PC-3 (cell line): ENCODE measurements around the gene CRIM1. TPM values are rescaled to one million over a fixed set of nuclear protein-coding genes. Genes with fewer than 3 reads are reported as not detected.

Source experiments
- ATAC-seq: fragments of 200-7000 bp; cut with Tn5 transposase; 2 replicates; pipeline ENCODE4 v1.9.1; 2020; ENCODE audit warnings: mild to moderate bottlenecking, moderate library complexity
- BruUV-seq: library from RNA; stranded (reverse); fragments of 400-500 nt; replicated peaks from 2 replicates; lab custom pipeline; 2021; lab: Mats Ljungman, UMichigan
- CTCF ChIA-PET: fragments of 300-600 bp; sonication (Branson Sonifier 250); formaldehyde crosslinking; loops from one replicate; lab custom pipeline; 2022; ENCODE audit warnings: antibody characterized with exemption; lab: Charles Lee
- POLR2A ChIA-PET: fragments of 300-600 bp; sonication (Branson Sonifier 250); formaldehyde crosslinking; loops from one replicate; lab custom pipeline; 2022; ENCODE audit warnings: antibody characterized with exemption; ENCODE audit not compliant: unreplicated experiment; lab: Charles Lee
- DNase-seq: peaks from one replicate; pipeline ENCODE4 v3.0.0-alpha.2; 2015
- H2AFZ ChIP-seq: fragments of 300-600 bp; sonication (generic); 2 replicates; pipeline ENCODE4 v1.6.0; 2016; ENCODE audit warnings: antibody characterized with exemption, low read length
- H3F3A ChIP-seq: fragments of 300-600 bp; sonication (generic); one replicate; pipeline ENCODE4 v1.6.0; 2017; ENCODE audit warnings: antibody characterized with exemption, low read length, control low read depth, mild to moderate bottlenecking; ENCODE audit not compliant: unreplicated experiment
- H3K27ac ChIP-seq: fragments of 300-600 bp; sonication (generic); 2 replicates; pipeline ENCODE4 v1.5.1; 2016; ENCODE audit warnings: mild to moderate bottlenecking, low read length
- H3K27me3 ChIP-seq: fragments of 300-600 bp; sonication (generic); 2 replicates; pipeline ENCODE4 v1.6.1; 2016; ENCODE audit warnings: low read length, mixed read lengths
- H3K36me3 ChIP-seq: fragments of 300-600 bp; sonication (generic); 2 replicates; pipeline ENCODE4 v1.6.1; 2016; ENCODE audit warnings: low read depth, mixed run types, low read length, mixed read lengths
- H3K4me1 ChIP-seq: fragments of 300-600 bp; sonication (generic); 2 replicates; pipeline ENCODE4 v1.5.1; 2016; ENCODE audit warnings: low read length; ENCODE audit not compliant: insufficient read depth
- H3K4me2 ChIP-seq: fragments of 300-600 bp; sonication (generic); 2 replicates; pipeline ENCODE4 v1.6.0; 2016; ENCODE audit warnings: low read length
- H3K4me3 ChIP-seq: fragments of 300-600 bp; sonication (generic); 2 replicates; pipeline ENCODE4 v1.5.1; 2016; ENCODE audit warnings: mild to moderate bottlenecking, low read length, mixed read lengths
- H3K79me2 ChIP-seq: fragments of 300-600 bp; sonication (generic); 2 replicates; pipeline ENCODE4 v1.6.1; 2017; ENCODE audit warnings: low read length, mixed read lengths
- H3K9ac ChIP-seq: fragments of 300-600 bp; sonication (generic); 2 replicates; pipeline ENCODE4 v1.6.0; 2016; ENCODE audit warnings: mild to moderate bottlenecking, low read length
- H3K9me2 ChIP-seq: fragments of 300-600 bp; sonication (generic); replicated peaks from 2 replicates; pipeline ENCODE4 v1.6.1; 2016; ENCODE audit warnings: mixed run types, low read length, mixed read lengths
- H3K9me3 ChIP-seq: fragments of 300-600 bp; sonication (generic); 2 replicates; pipeline ENCODE4 v1.6.1; 2016; ENCODE audit warnings: low read length, mixed read lengths
- H4K20me1 ChIP-seq: fragments of 300-600 bp; sonication (generic); 2 replicates; pipeline ENCODE4 v1.6.1; 2016; ENCODE audit warnings: low read length, mixed read lengths
- CTCF ChIP-seq: fragments of 300-600 bp; sonication (generic); conservative IDR thresholded peaks from 2 replicates; pipeline ENCODE4 v1.5.1; 2017; ENCODE audit warnings: antibody characterized with exemption, low read depth, mild to moderate bottlenecking, low read length
- EZH2 ChIP-seq: fragments of 300-600 bp; sonication (generic); IDR thresholded peaks from one replicate; pipeline ENCODE4 v1.6.1; 2017; ENCODE audit warnings: antibody characterized with exemption, mild to moderate bottlenecking, low read length; ENCODE audit not compliant: unreplicated experiment
- EZH2phosphoT487 ChIP-seq: fragments of 300-600 bp; sonication (generic); IDR thresholded peaks from 2 replicates; pipeline ENCODE4 v1.6.1; 2018; ENCODE audit warnings: mild to moderate bottlenecking, antibody characterized with exemption, low read length, borderline replicate concordance
- intact Hi-C: fragments of 100-400 bp; cut with micrococcal nuclease; formaldehyde crosslinking; loops from 2 replicates; pipeline ENCODE4 v1.9.0; 2023
- total RNA-seq: library from RNA; depleted of rRNA; stranded (reverse); fragments of >200 nt; gene quantifications from 2 replicates; pipeline ENCODE4 v1.2.3, GENCODE V29; 2014

The CRIM1 gene
- total RNA-seq, 1 experiment from 2014 or later: 70.7 TPM

DNA sequence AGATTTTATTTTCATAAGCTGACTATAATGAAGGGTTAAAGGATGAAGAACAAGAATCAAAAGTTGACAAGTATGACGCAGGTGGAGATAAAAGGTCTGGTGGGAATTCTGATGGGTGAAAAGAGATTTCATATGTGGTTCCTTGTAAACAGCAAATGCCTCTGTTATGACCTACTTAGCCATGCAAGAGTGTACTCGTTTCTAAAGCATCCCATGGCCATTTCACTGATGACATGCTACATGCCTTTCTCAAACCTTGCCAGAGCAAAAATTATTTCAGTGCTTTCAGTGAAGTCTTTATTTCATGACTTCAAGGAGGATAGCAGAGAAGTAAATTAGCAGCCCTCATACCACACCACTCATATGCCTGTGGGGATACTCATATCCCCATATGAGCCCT, 170.6 kb downstream of the CRIM1 start:
- no peaks in the 10 kb centered on the region for H3K79me2 ChIP-seq
- POLR2A ChIA-PET: no interaction called here
- no TSS peak for BruUV-seq
- H3K9ac ChIP-seq: no peak overlapping the region
- H3K4me2 ChIP-seq: no peak overlapping the region
- peaks cover 18% of the 10 kb centered on the region for H3K36me3 ChIP-seq
- intact Hi-C loops: no loop called here
- H3K27ac ChIP-seq: no peak overlapping the region
- no peaks in the 10 kb centered on the region for H4K20me1 ChIP-seq
- H3K9me3 ChIP-seq: no peaks in the 10 kb centered on the region
- H3F3A ChIP-seq: no peaks in the 10 kb centered on the region
- CTCF ChIA-PET: no interaction called here
- ATAC-seq: no peak
- H3K9me2 ChIP-seq: no peaks in the 10 kb centered on the region
- no peak overlapping the region for H2AFZ ChIP-seq
- H3K4me3 ChIP-seq: no peak overlapping the region
- no peak for TF ChIP-seq CTCF
- TF ChIP-seq EZH2phosphoT487: no peak
- TF ChIP-seq EZH2: no peak
- H3K4me1 ChIP-seq: no peaks in the 10 kb centered on the region
- no peak for DNase-seq
- no peaks in the 10 kb centered on the region for H3K27me3 ChIP-seq

GRCh38 chr2:36528274-36528673, 172.7 kb downstream of the CRIM1 start:
- no peaks in the 10 kb centered on the region for H3K9me2 ChIP-seq
- H3K27ac ChIP-seq: no peak overlapping the region
- H2AFZ ChIP-seq: no peak overlapping the region
- H3K4me3 ChIP-seq: no peak overlapping the region
- no peak overlapping the region for H3K9ac ChIP-seq
- CTCF ChIA-PET: no interaction called here
- H3K36me3 ChIP-seq: peaks cover 14% of the 10 kb centered on the region
- POLR2A ChIA-PET: no interaction called here
- no peaks in the 10 kb centered on the region for H3K4me1 ChIP-seq
- no peaks in the 10 kb centered on the region for H4K20me1 ChIP-seq
- no TSS peak for BruUV-seq
- no peak for DNase-seq
- H3K9me3 ChIP-seq: no peaks in the 10 kb centered on the region
- no peak overlapping the region for H3K4me2 ChIP-seq
- no peaks in the 10 kb centered on the region for H3K27me3 ChIP-seq
- no peaks in the 10 kb centered on the region for H3F3A ChIP-seq
- intact Hi-C loops: no loop called here
- H3K79me2 ChIP-seq: no peaks in the 10 kb centered on the region
- ATAC-seq: no peak
- TF ChIP-seq EZH2phosphoT487 (no peak), EZH2 (no peak), CTCF (no peak)

DNA sequence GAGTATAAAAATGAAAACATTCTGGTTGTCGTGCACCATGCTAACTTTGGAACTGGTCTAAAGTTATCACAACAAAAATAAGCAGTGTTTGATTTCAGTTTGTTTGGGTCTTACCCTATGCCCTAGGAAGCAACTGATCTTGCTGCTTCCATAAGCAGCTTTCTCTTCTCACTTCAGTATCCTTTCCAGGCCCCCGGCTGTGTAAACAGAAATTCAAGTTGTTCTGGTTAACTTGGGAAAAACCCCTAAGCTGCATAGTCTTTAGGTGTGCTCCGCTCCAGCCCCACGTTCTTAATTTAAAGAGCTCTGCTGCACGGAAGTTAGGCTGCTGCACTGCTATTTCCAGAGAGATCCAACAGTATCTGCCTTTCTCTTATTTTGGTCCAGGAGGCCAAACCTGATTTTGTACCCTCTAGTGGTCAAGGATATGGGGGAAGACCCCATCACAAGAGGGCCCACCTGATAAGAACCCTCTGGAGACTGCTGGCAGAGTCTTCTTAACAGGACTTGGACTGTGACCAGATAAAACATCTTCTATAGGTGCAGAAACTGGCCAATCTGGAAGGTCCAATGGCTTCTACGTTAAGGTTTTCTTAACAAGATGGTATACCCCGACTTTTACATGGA, 173.3 kb downstream of the CRIM1 start:
- no peaks in the 10 kb centered on the region for H4K20me1 ChIP-seq
- no peaks in the 10 kb centered on the region for H3F3A ChIP-seq
- no peaks in the 10 kb centered on the region for H3K27me3 ChIP-seq
- intact Hi-C loops: no loop called here
- CTCF ChIA-PET: no interaction called here
- no peak overlapping the region for H3K4me3 ChIP-seq
- no peaks in the 10 kb centered on the region for H3K79me2 ChIP-seq
- TF ChIP-seq EZH2: no peak
- no peak for TF ChIP-seq CTCF
- TF ChIP-seq EZH2phosphoT487: no peak
- H3K9ac ChIP-seq: no peak overlapping the region
- DNase-seq: no peak
- H3K4me1 ChIP-seq: no peaks in the 10 kb centered on the region
- no peak for ATAC-seq
- H3K9me3 ChIP-seq: no peaks in the 10 kb centered on the region
- H3K27ac ChIP-seq: no peak overlapping the region
- no TSS peak for BruUV-seq
- POLR2A ChIA-PET: no interaction called here
- no peaks in the 10 kb centered on the region for H3K9me2 ChIP-seq
- no peak overlapping the region for H3K4me2 ChIP-seq
- no peak overlapping the region for H2AFZ ChIP-seq
- H3K36me3 ChIP-seq: peaks cover 10% of the 10 kb centered on the region
